Measurements from ENCODE around the gene GPRC5D. TPM values are rescaled to one million over a fixed set of nuclear protein-coding genes. Genes with fewer than 3 reads are reported as not detected.
A peak's percentile ranks its signal among the peaks of the same experiment; 100 is the strongest.

GPRC5D gene
- total RNA-seq, 1 experiment from 2014 or later, result not detected

- Histone ChIP-seq H3K4me3 (ENCODE audit: low read length) (no peak overlapping the region), H3K79me2 (ENCODE audit: low read length) (no peaks in the 10 kb centered on the region), H3K36me3 (ENCODE audit: insufficient read depth, low read length) (no peaks in the 10 kb centered on the region), H3K27me3 (ENCODE audit: low read length) (no peaks in the 10 kb centered on the region), H3K4me2 (ENCODE audit: low read depth, low read length, poor library complexity, severe bottlenecking) (no peak overlapping the region), H3K4me1 (ENCODE audit: low read length) (peaks cover 4% of the 10 kb centered on the region), H3K9me3 (ENCODE audit: low read length) (no peaks in the 10 kb centered on the region), H4K20me1 (ENCODE audit: insufficient read depth, low read depth, low read length) (no peaks in the 10 kb centered on the region), H3K9me2 (replicated peaks; ENCODE audit: insufficient read depth, low read length) (no peaks in the 10 kb centered on the region), H3K27ac (ENCODE audit: low read length) (no peak overlapping the region), H2AFZ (ENCODE audit: low read length) (no peak overlapping the region), H3K9ac (ENCODE audit: low read length) (no peak overlapping the region)
- DNase-seq, result peak; percentile 76
These were observed 33.9 kb upstream of the GPRC5D start for GRCh38 chr12:12985817-12986408.

- Histone ChIP-seq H3K36me3 (ENCODE audit: insufficient read depth, low read length) (no peaks in the 10 kb centered on the region), H4K20me1 (ENCODE audit: insufficient read depth, low read depth, low read length) (no peaks in the 10 kb centered on the region), H3K9me3 (ENCODE audit: low read length) (no peaks in the 10 kb centered on the region), H3K9me2 (replicated peaks; ENCODE audit: insufficient read depth, low read length) (no peaks in the 10 kb centered on the region), H2AFZ (ENCODE audit: low read length) (no peak overlapping the region), H3K9ac (ENCODE audit: low read length) (no peak overlapping the region), H3K79me2 (ENCODE audit: low read length) (no peaks in the 10 kb centered on the region), H3K4me3 (ENCODE audit: low read length) (no peak overlapping the region), H3K4me2 (ENCODE audit: low read depth, low read length, poor library complexity, severe bottlenecking) (no peak overlapping the region), H3K27me3 (ENCODE audit: low read length) (no peaks in the 10 kb centered on the region), H3K27ac (ENCODE audit: low read length) (no peak overlapping the region), H3K4me1 (ENCODE audit: low read length) (peaks cover 4% of the 10 kb centered on the region)
- DNase-seq, result no peak
These were observed 32.2 kb upstream of the GPRC5D start for GRCh38 chr12:12984149-12984548.

GRCh38 chr12:12983420-12984035 lies 31.6 kb upstream of the GPRC5D start:
- no peak overlapping the region for H3K9ac ChIP-seq (ENCODE audit: low read length)
- no peaks in the 10 kb centered on the region for H3K9me2 ChIP-seq (replicated peaks; ENCODE audit: insufficient read depth, low read length)
- no peak overlapping the region for H3K27ac ChIP-seq (ENCODE audit: low read length)
- no peaks in the 10 kb centered on the region for H3K79me2 ChIP-seq (ENCODE audit: low read length)
- H3K9me3 ChIP-seq (ENCODE audit: low read length), result no peaks in the 10 kb centered on the region
- H3K4me1 ChIP-seq (ENCODE audit: low read length), result peaks cover 4% of the 10 kb centered on the region
- no peak overlapping the region for H3K4me2 ChIP-seq (ENCODE audit: low read depth, low read length, poor library complexity, severe bottlenecking)
- H2AFZ ChIP-seq (ENCODE audit: low read length), result no peak overlapping the region
- DNase-seq, result no peak
- no peaks in the 10 kb centered on the region for H3K36me3 ChIP-seq (ENCODE audit: insufficient read depth, low read length)
- H3K4me3 ChIP-seq (ENCODE audit: low read length), result no peak overlapping the region
- no peaks in the 10 kb centered on the region for H4K20me1 ChIP-seq (ENCODE audit: insufficient read depth, low read depth, low read length)
- no peaks in the 10 kb centered on the region for H3K27me3 ChIP-seq (ENCODE audit: low read length)

GRCh38 chr12:12982331-12982730 lies 30.4 kb upstream of the GPRC5D start:
- Histone ChIP-seq H3K27ac (ENCODE audit: low read length) (no peak overlapping the region), H3K4me1 (ENCODE audit: low read length) (peaks cover 4% of the 10 kb centered on the region), H3K9me3 (ENCODE audit: low read length) (no peaks in the 10 kb centered on the region), H3K27me3 (ENCODE audit: low read length) (no peaks in the 10 kb centered on the region), H3K9ac (ENCODE audit: low read length) (no peak overlapping the region), H3K9me2 (replicated peaks; ENCODE audit: insufficient read depth, low read length) (no peaks in the 10 kb centered on the region), H3K4me3 (ENCODE audit: low read length) (no peak overlapping the region), H4K20me1 (ENCODE audit: insufficient read depth, low read depth, low read length) (no peaks in the 10 kb centered on the region), H2AFZ (ENCODE audit: low read length) (no peak overlapping the region), H3K36me3 (ENCODE audit: insufficient read depth, low read length) (no peaks in the 10 kb centered on the region), H3K79me2 (ENCODE audit: low read length) (no peaks in the 10 kb centered on the region), H3K4me2 (ENCODE audit: low read depth, low read length, poor library complexity, severe bottlenecking) (no peak overlapping the region)
- no peak for DNase-seq

DNA sequence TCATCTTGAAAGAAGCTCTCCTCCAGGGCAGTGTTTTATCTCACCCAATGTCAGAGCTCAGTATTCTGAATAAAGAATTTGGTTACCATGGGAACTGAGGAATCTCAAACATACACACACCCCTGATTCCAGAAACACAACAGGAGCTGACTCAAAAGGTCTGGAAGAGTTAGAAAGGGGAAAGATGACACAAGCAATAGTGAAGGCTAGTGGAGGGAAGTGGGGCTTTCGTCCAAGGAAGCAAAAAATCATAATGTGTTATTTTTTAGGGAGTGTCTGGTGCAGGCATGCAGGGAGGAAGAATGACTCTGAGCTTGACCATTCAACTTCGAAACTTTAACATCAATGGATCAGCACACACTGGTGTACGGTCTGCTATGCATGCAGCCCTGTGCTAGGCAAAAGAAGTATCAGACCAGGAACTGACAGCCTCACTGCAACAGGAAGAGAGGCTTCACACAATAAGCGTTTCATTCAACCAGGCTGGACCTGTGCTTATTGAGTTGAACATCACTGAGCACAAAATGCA lies 27.8 kb upstream of the GPRC5D start:
- DNase-seq, result no peak
- Histone ChIP-seq H3K9ac (ENCODE audit: low read length) (no peak overlapping the region), H4K20me1 (ENCODE audit: insufficient read depth, low read depth, low read length) (no peaks in the 10 kb centered on the region), H3K36me3 (ENCODE audit: insufficient read depth, low read length) (no peaks in the 10 kb centered on the region), H3K27ac (ENCODE audit: low read length) (no peak overlapping the region), H3K79me2 (ENCODE audit: low read length) (no peaks in the 10 kb centered on the region), H3K9me2 (replicated peaks; ENCODE audit: insufficient read depth, low read length) (no peaks in the 10 kb centered on the region), H3K4me3 (ENCODE audit: low read length) (no peak overlapping the region), H3K4me1 (ENCODE audit: low read length) (no peaks in the 10 kb centered on the region), H3K27me3 (ENCODE audit: low read length) (no peaks in the 10 kb centered on the region), H3K4me2 (ENCODE audit: low read depth, low read length, poor library complexity, severe bottlenecking) (no peak overlapping the region), H2AFZ (ENCODE audit: low read length) (no peak overlapping the region), H3K9me3 (ENCODE audit: low read length) (no peaks in the 10 kb centered on the region)

GRCh38 chr12:12979126-12979525 lies 27.2 kb upstream of the GPRC5D start:
- Histone ChIP-seq H3K4me3 (ENCODE audit: low read length) (no peak overlapping the region), H2AFZ (ENCODE audit: low read length) (no peak overlapping the region), H3K79me2 (ENCODE audit: low read length) (no peaks in the 10 kb centered on the region), H3K4me1 (ENCODE audit: low read length) (no peaks in the 10 kb centered on the region), H3K4me2 (ENCODE audit: low read depth, low read length, poor library complexity, severe bottlenecking) (no peak overlapping the region), H3K9me2 (replicated peaks; ENCODE audit: insufficient read depth, low read length) (no peaks in the 10 kb centered on the region), H3K36me3 (ENCODE audit: insufficient read depth, low read length) (no peaks in the 10 kb centered on the region), H3K27me3 (ENCODE audit: low read length) (no peaks in the 10 kb centered on the region), H3K9me3 (ENCODE audit: low read length) (no peaks in the 10 kb centered on the region), H3K9ac (ENCODE audit: low read length) (no peak overlapping the region), H4K20me1 (ENCODE audit: insufficient read depth, low read depth, low read length) (no peaks in the 10 kb centered on the region), H3K27ac (ENCODE audit: low read length) (no peak overlapping the region)
- DNase-seq, result no peak

DNA sequence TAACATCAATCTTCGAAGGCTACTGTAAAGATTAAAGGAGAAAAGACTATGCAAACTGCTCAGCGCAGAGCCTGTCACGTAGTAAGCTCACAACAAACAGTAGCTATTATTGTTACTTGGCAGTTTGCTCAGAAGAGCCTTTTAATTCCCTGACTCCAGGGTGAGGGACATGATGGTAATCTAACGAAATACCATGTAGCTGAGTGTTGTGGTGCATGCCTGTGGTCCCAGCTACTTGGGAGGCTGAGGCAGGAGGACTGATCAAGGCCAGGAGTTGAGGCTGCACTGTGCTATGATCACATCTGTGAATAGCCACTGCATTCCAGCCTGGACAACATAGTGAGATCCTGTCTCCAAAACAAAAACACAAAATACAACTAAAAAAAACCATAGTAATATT lies 25.3 kb upstream of the GPRC5D start:
- H2AFZ ChIP-seq (ENCODE audit: low read length), result no peak overlapping the region
- no peak overlapping the region for H3K4me3 ChIP-seq (ENCODE audit: low read length)
- no peaks in the 10 kb centered on the region for H3K36me3 ChIP-seq (ENCODE audit: insufficient read depth, low read length)
- no peak overlapping the region for H3K9ac ChIP-seq (ENCODE audit: low read length)
- H3K27me3 ChIP-seq (ENCODE audit: low read length), result no peaks in the 10 kb centered on the region
- no peaks in the 10 kb centered on the region for H3K9me3 ChIP-seq (ENCODE audit: low read length)
- H3K79me2 ChIP-seq (ENCODE audit: low read length), result no peaks in the 10 kb centered on the region
- no peaks in the 10 kb centered on the region for H3K4me1 ChIP-seq (ENCODE audit: low read length)
- H3K9me2 ChIP-seq (replicated peaks; ENCODE audit: insufficient read depth, low read length), result no peaks in the 10 kb centered on the region
- H3K27ac ChIP-seq (ENCODE audit: low read length), result no peak overlapping the region
- no peak overlapping the region for H3K4me2 ChIP-seq (ENCODE audit: low read depth, low read length, poor library complexity, severe bottlenecking)
- no peak for DNase-seq
- H4K20me1 ChIP-seq (ENCODE audit: insufficient read depth, low read depth, low read length), result no peaks in the 10 kb centered on the region

DNA sequence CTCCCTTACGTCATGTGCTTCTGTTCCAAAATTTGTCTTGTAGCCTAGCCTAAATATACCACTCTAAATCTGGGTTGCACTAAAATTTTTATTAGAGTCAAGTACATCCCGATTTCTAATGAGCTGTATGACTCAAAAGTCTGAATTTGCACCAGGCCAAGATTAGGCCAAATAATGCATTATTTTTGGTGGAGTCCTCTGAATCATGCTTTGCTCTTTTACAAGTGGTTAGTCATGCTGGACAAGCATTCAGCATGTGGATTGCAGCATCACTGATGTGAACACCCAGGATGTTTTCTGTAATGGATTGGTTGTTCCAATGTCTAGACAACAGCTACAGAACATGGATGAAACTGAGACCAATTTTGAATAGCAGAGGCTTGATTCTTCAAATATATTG lies 24.4 kb upstream of the GPRC5D start:
- DNase-seq, result no peak
- Histone ChIP-seq H3K79me2 (ENCODE audit: low read length) (no peaks in the 10 kb centered on the region), H3K4me2 (ENCODE audit: low read depth, low read length, poor library complexity, severe bottlenecking) (no peak overlapping the region), H3K4me3 (ENCODE audit: low read length) (no peak overlapping the region), H2AFZ (ENCODE audit: low read length) (no peak overlapping the region), H3K9ac (ENCODE audit: low read length) (no peak overlapping the region), H3K27ac (ENCODE audit: low read length) (no peak overlapping the region), H3K36me3 (ENCODE audit: insufficient read depth, low read length) (no peaks in the 10 kb centered on the region), H3K9me2 (replicated peaks; ENCODE audit: insufficient read depth, low read length) (no peaks in the 10 kb centered on the region), H3K27me3 (ENCODE audit: low read length) (no peaks in the 10 kb centered on the region), H3K9me3 (ENCODE audit: low read length) (no peaks in the 10 kb centered on the region), H3K4me1 (ENCODE audit: low read length) (no peaks in the 10 kb centered on the region), H4K20me1 (ENCODE audit: insufficient read depth, low read depth, low read length) (no peaks in the 10 kb centered on the region)
